GM23338 (cell line): ENCODE measurements around the gene TRPM3. TPM values are rescaled to one million over a fixed set of nuclear protein-coding genes. Genes with fewer than 3 reads are reported as not detected.

Source experiments
- ATAC-seq: fragments of 200-7000 bp; cut with Tn5 transposase; 3 replicates; pipeline ENCODE4 v1.9.1; 2020
- DNase-seq: peaks from one replicate; pipeline ENCODE4 v3.0.0-alpha.2; 2015; ENCODE audit warnings: low spot score
- H2AFZ ChIP-seq: fragments of 200-600 bp; sonication (generic); 2 replicates; pipeline ENCODE4 v1.8.0; 2016; ENCODE audit warnings: antibody characterized with exemption, mild to moderate bottlenecking, moderate library complexity
- H3F3A ChIP-seq: fragments of 200-600 bp; sonication (generic); replicated peaks from 2 replicates; pipeline ENCODE4 v1.8.0; 2017; ENCODE audit warnings: antibody characterized with exemption, mixed run types, low read depth
- H3K27ac ChIP-seq: fragments of 200-600 bp; sonication (generic); 2 replicates; pipeline ENCODE4 v1.6.1; 2016; ENCODE audit warnings: low read depth
- H3K27me3 ChIP-seq: fragments of 200-600 bp; sonication (generic); 2 replicates; pipeline ENCODE4 v1.8.0; 2016; ENCODE audit warnings: mild to moderate bottlenecking, mixed run types, moderate library complexity; ENCODE audit not compliant: insufficient read depth
- H3K36me3 ChIP-seq: fragments of 200-600 bp; sonication (generic); 2 replicates; pipeline ENCODE4 v1.8.0; 2016; ENCODE audit warnings: mild to moderate bottlenecking; ENCODE audit not compliant: insufficient read depth
- H3K4me1 ChIP-seq: fragments of 200-600 bp; sonication (generic); 2 replicates; pipeline ENCODE4 v1.8.0; 2016; ENCODE audit warnings: mild to moderate bottlenecking, moderate library complexity; ENCODE audit not compliant: insufficient read depth
- H3K4me2 ChIP-seq: fragments of 200-600 bp; sonication (generic); 2 replicates; pipeline ENCODE4 v1.7.1; 2017; ENCODE audit warnings: mixed run types
- H3K4me3 ChIP-seq: fragments of 200-600 bp; sonication (generic); 2 replicates; pipeline ENCODE4 v1.6.1; 2016; ENCODE audit warnings: mixed run types
- H3K79me2 ChIP-seq: fragments of 200-600 bp; sonication (generic); replicated peaks from 2 replicates; pipeline ENCODE4 v1.8.0; 2017; ENCODE audit warnings: mild to moderate bottlenecking; ENCODE audit not compliant: insufficient read depth
- H3K9me2 ChIP-seq: fragments of 200-600 bp; sonication (generic); 2 replicates; pipeline ENCODE4 v1.8.0; 2017; ENCODE audit not compliant: insufficient read depth
- H4K20me1 ChIP-seq: fragments of 200-600 bp; sonication (generic); replicated peaks from 2 replicates; pipeline ENCODE4 v1.8.0; 2017; ENCODE audit warnings: mild to moderate bottlenecking; ENCODE audit not compliant: insufficient read depth
- H3K27ac Mint-ChIP-seq: 2 replicates; pipeline ENCODE4 v1.8.0; 2020; ENCODE audit warnings: inconsistent platforms, mild to moderate bottlenecking, moderate library complexity, mixed read lengths
- H3K27me3 Mint-ChIP-seq: 3 replicates; pipeline ENCODE4 v1.8.0; 2022; ENCODE audit warnings: low read depth, mild to moderate bottlenecking, moderate library complexity, mixed read lengths, inconsistent platforms; ENCODE audit not compliant: insufficient read depth, poor library complexity
- H3K36me3 Mint-ChIP-seq: 3 replicates; pipeline ENCODE4 v1.8.0; 2021; ENCODE audit warnings: low read depth, mild to moderate bottlenecking, inconsistent platforms, moderate library complexity, mixed read lengths
- H3K4me1 Mint-ChIP-seq: 3 replicates; pipeline ENCODE4 v1.8.0; 2020; ENCODE audit warnings: mild to moderate bottlenecking, inconsistent platforms, mixed read lengths
- H3K4me3 Mint-ChIP-seq: 3 replicates; pipeline ENCODE4 v1.8.0; 2021; ENCODE audit warnings: moderate library complexity, mild to moderate bottlenecking, inconsistent platforms, mixed read lengths
- H3K9me3 Mint-ChIP-seq: 3 replicates; pipeline ENCODE4 v1.8.0; 2020; ENCODE audit warnings: moderate library complexity, mild to moderate bottlenecking, inconsistent platforms, mixed read lengths
- CREB1 ChIP-seq: fragments of 250-450 bp; sonication (Bioruptor Pico); IDR thresholded peaks from 2 replicates; pipeline ENCODE4 v1.5.0; 2020; ENCODE audit warnings: low read depth, mild to moderate bottlenecking, moderate library complexity
- EZH2 ChIP-seq: fragments of 200-600 bp; sonication (generic); IDR thresholded peaks from one replicate; pipeline ENCODE4 v1.8.0; 2017; ENCODE audit warnings: antibody characterized with exemption, mild to moderate bottlenecking, low read depth; ENCODE audit not compliant: unreplicated experiment
- JUNB ChIP-seq: IDR thresholded peaks from one replicate; pipeline ENCODE4 v1.6.1; 2016; ENCODE audit warnings: antibody characterized with exemption; ENCODE audit not compliant: unreplicated experiment
- NANOG ChIP-seq: IDR thresholded peaks from 2 replicates; pipeline ENCODE4 v1.6.1; 2016; ENCODE audit warnings: antibody characterized with exemption, borderline replicate concordance
- POLR2AphosphoS5 ChIP-seq: IDR thresholded peaks from 2 replicates; pipeline ENCODE4 v1.6.1; 2016; ENCODE audit warnings: antibody characterized with exemption, low read depth
- REST ChIP-seq: IDR thresholded peaks from one replicate; pipeline ENCODE4 v1.6.1; 2018; ENCODE audit warnings: antibody characterized with exemption; ENCODE audit not compliant: unreplicated experiment
- STAT1 ChIP-seq: IDR thresholded peaks from one replicate; pipeline ENCODE4 v1.6.1; 2016; ENCODE audit warnings: antibody characterized with exemption; ENCODE audit not compliant: unreplicated experiment
- ZNF114 ChIP-seq: fragments of 250-450 bp; sonication (Bioruptor Pico); IDR thresholded peaks from 2 replicates; pipeline ENCODE4 v1.5.0; 2020; ENCODE audit warnings: mild to moderate bottlenecking, moderate library complexity
- ZNF331 ChIP-seq: fragments of 250-450 bp; sonication (Bioruptor Pico); IDR thresholded peaks from 2 replicates; pipeline ENCODE4 v1.5.0; 2020; ENCODE audit warnings: low read depth, mild to moderate bottlenecking, moderate library complexity
- polyA plus RNA-seq: library from polyadenylated mRNA; unstranded; fragments of >200 nt; fragmentation: Nextera tagmentation; extraction: Ambion mirVana; gene quantifications from 2 replicates; pipeline ENCODE4 v1.2.1, GENCODE V29; 2016
- total RNA-seq: library from RNA; depleted of rRNA; stranded (reverse); fragments of >200 nt; shearing (Covaris generic); gene quantifications from 2 replicates; pipeline ENCODE4 v1.2.3, GENCODE V29; 2014
- TF ChIP-seq, protein P1 (sequence below): fragments of 250-450 bp; sonication (Bioruptor Pico); IDR thresholded peaks from 2 replicates; pipeline ENCODE4 v1.5.0; 2020; ENCODE audit warnings: mild to moderate bottlenecking, moderate library complexity
- TF ChIP-seq, protein P2 (sequence below): IDR thresholded peaks from 2 replicates; pipeline ENCODE4 v1.6.1; 2016; ENCODE audit warnings: antibody characterized with exemption
- TF ChIP-seq, protein P3 (sequence below), 2 experiments: fragments of 200-600 bp in 1 of 2; sonication (generic) in 1 of 2; conservative IDR thresholded peaks; 2 replicates each; pipeline versions ENCODE4 v1.5.1 to v1.6.1; 2016 to 2017; ENCODE audit warnings: antibody characterized with exemption in 2 of 2, low read depth in 2 of 2, mild to moderate bottlenecking in 2 of 2, moderate library complexity in 1 of 2

TRPM3 gene
- total and polyA plus RNA-seq, 2 experiments from 2014 or later: 2.8 to 8.2 TPM

- Histone ChIP-seq H3K4me1 (no peaks in the 10 kb centered on the region), H3F3A (no peaks in the 10 kb centered on the region), H3K27ac (no peak overlapping the region), H3K9me2 (peaks cover 16% of the 10 kb centered on the region; the same call in 1 of the 2 replicates), H3K4me2 (no peak overlapping the region), H4K20me1 (no peaks in the 10 kb centered on the region), H2AFZ (no peak overlapping the region), H3K4me3 (no peak overlapping the region), H3K36me3 (no peaks in the 10 kb centered on the region), H3K79me2 (no peaks in the 10 kb centered on the region), H3K27me3 (no peaks in the 10 kb centered on the region)
- H3K9me3 Mint-ChIP-seq: no peaks in the 10 kb centered on the region
- H3K36me3 Mint-ChIP-seq: no peaks in the 10 kb centered on the region
- peaks cover 2% of the 10 kb centered on the region for H3K27me3 Mint-ChIP-seq
- H3K27ac Mint-ChIP-seq: no peak overlapping the region
- no peak for DNase-seq
- no peak overlapping the region for H3K4me3 Mint-ChIP-seq
- H3K4me1 Mint-ChIP-seq: peaks cover 20% of the 10 kb centered on the region
- TF ChIP-seq, protein P1, sequence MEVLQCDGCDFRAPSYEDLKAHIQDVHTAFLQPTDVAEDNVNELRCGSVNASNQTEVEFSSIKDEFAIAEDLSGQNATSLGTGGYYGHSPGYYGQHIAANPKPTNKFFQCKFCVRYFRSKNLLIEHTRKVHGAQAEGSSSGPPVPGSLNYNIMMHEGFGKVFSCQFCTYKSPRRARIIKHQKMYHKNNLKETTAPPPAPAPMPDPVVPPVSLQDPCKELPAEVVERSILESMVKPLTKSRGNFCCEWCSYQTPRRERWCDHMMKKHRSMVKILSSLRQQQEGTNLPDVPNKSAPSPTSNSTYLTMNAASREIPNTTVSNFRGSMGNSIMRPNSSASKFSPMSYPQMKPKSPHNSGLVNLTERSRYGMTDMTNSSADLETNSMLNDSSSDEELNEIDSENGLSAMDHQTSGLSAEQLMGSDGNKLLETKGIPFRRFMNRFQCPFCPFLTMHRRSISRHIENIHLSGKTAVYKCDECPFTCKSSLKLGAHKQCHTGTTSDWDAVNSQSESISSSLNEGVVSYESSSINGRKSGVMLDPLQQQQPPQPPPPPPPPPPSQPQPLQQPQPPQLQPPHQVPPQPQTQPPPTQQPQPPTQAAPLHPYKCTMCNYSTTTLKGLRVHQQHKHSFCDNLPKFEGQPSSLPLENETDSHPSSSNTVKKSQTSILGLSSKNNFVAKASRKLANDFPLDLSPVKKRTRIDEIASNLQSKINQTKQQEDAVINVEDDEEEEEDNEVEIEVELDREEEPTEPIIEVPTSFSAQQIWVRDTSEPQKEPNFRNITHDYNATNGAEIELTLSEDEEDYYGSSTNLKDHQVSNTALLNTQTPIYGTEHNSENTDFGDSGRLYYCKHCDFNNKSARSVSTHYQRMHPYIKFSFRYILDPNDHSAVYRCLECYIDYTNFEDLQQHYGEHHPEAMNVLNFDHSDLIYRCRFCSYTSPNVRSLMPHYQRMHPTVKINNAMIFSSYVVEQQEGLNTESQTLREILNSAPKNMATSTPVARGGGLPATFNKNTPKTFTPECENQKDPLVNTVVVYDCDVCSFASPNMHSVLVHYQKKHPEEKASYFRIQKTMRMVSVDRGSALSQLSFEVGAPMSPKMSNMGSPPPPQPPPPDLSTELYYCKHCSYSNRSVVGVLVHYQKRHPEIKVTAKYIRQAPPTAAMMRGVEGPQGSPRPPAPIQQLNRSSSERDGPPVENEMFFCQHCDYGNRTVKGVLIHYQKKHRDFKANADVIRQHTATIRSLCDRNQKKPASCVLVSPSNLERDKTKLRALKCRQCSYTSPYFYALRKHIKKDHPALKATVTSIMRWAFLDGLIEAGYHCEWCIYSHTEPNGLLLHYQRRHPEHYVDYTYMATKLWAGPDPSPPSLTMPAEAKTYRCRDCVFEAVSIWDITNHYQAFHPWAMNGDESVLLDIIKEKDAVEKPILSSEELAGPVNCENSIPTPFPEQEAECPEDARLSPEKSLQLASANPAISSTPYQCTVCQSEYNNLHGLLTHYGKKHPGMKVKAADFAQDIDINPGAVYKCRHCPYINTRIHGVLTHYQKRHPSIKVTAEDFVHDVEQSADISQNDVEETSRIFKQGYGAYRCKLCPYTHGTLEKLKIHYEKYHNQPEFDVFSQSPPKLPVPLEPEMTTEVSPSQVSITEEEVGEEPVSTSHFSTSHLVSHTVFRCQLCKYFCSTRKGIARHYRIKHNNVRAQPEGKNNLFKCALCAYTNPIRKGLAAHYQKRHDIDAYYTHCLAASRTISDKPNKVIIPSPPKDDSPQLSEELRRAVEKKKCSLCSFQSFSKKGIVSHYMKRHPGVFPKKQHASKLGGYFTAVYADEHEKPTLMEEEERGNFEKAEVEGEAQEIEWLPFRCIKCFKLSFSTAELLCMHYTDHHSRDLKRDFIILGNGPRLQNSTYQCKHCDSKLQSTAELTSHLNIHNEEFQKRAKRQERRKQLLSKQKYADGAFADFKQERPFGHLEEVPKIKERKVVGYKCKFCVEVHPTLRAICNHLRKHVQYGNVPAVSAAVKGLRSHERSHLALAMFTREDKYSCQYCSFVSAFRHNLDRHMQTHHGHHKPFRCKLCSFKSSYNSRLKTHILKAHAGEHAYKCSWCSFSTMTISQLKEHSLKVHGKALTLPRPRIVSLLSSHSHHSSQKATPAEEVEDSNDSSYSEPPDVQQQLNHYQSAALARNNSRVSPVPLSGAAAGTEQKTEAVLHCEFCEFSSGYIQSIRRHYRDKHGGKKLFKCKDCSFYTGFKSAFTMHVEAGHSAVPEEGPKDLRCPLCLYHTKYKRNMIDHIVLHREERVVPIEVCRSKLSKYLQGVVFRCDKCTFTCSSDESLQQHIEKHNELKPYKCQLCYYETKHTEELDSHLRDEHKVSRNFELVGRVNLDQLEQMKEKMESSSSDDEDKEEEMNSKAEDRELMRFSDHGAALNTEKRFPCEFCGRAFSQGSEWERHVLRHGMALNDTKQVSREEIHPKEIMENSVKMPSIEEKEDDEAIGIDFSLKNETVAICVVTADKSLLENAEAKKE (CRISPR knock-in tag): no peak
- TF ChIP-seq ZNF114 (CRISPR knock-in tag) (no peak), REST (no peak), POLR2AphosphoS5 (no peak), CREB1 (CRISPR knock-in tag) (no peak), EZH2 (no peak), STAT1 (no peak), ZNF331 (CRISPR knock-in tag) (no peak), JUNB (no peak), NANOG (no peak)
- TF ChIP-seq, protein P2, sequence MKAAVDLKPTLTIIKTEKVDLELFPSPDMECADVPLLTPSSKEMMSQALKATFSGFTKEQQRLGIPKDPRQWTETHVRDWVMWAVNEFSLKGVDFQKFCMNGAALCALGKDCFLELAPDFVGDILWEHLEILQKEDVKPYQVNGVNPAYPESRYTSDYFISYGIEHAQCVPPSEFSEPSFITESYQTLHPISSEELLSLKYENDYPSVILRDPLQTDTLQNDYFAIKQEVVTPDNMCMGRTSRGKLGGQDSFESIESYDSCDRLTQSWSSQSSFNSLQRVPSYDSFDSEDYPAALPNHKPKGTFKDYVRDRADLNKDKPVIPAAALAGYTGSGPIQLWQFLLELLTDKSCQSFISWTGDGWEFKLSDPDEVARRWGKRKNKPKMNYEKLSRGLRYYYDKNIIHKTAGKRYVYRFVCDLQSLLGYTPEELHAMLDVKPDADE: no peak
- TF ChIP-seq, protein P3, sequence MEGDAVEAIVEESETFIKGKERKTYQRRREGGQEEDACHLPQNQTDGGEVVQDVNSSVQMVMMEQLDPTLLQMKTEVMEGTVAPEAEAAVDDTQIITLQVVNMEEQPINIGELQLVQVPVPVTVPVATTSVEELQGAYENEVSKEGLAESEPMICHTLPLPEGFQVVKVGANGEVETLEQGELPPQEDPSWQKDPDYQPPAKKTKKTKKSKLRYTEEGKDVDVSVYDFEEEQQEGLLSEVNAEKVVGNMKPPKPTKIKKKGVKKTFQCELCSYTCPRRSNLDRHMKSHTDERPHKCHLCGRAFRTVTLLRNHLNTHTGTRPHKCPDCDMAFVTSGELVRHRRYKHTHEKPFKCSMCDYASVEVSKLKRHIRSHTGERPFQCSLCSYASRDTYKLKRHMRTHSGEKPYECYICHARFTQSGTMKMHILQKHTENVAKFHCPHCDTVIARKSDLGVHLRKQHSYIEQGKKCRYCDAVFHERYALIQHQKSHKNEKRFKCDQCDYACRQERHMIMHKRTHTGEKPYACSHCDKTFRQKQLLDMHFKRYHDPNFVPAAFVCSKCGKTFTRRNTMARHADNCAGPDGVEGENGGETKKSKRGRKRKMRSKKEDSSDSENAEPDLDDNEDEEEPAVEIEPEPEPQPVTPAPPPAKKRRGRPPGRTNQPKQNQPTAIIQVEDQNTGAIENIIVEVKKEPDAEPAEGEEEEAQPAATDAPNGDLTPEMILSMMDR (conservative IDR thresholded peaks at IDR 0.05; ENCODE audit: low read depth in 2 of 2): no peak
- ATAC-seq: no peak
Observed at GRCh38 chr9:70563010-70563409, 558.4 kb downstream of the TRPM3 start.
